Left colon (tissue), 2 donors: ENCODE measurements around the gene PABPC1L2B. TPM values are rescaled to one million over a fixed set of nuclear protein-coding genes. Genes with fewer than 3 reads are reported as not detected.
"Not testable (repeated sequence)": the region's sequence is repeated elsewhere in the genome, so short reads cannot be mapped to it uniquely, and the experiment has no call there.

ENCODE experiments used
- ATAC-seq: fragments of 200-7000 bp; cut with Tn5 transposase; one replicate; pipeline ENCODE4 v1.9.1; 2020; ENCODE audit warnings: mild to moderate bottlenecking, moderate library complexity
- DNase-seq, 2 donors: peaks; one replicate each; pipeline ENCODE4 v3.0.0-alpha.2; 2020
- intact Hi-C, 2 donors: fragments of 100-400 bp; cut with DNase I in 1 of 2; cut with micrococcal nuclease in 1 of 2; formaldehyde crosslinking; loops; one replicate each; pipeline versions ENCODE4 v1.11.2 to v1.14.0; 2022; cut with DNase I, micrococcal nuclease
- long read RNA-seq: library from polyadenylated mRNA; unstranded; transcript quantifications from one replicate; pipeline ENCODE4 v2.0.0, GENCODE V29; 2021
- total RNA-seq, 2 donors: library from RNA; stranded (reverse); fragmentation: NEBNext Ultra II Directional; extraction: Animal tissue kit (Norgen Biotek cat#: 25700); gene quantifications; one replicate each; pipeline ENCODE4 v1.2.1, GENCODE V29; 2021
- donor health status: DM: no; HTN: no; CAD: no.
- donor health status: DM: yes; HTN: yes; CAD: no.

The PABPC1L2B gene
- not detected for total RNA-seq
- long read RNA-seq: 0 reads

- DNase-seq, intact Hi-C loops, ATAC-seq: not testable (repeated sequence)
Measured at GRCh38 chrX:73002733-73003132, at the start of gene PABPC1L2B. TSS of gene PABPC1L2B (plus strand) at chrX:73002939. CDS start at chrX:73003643, 704 bp downstream.

DNA sequence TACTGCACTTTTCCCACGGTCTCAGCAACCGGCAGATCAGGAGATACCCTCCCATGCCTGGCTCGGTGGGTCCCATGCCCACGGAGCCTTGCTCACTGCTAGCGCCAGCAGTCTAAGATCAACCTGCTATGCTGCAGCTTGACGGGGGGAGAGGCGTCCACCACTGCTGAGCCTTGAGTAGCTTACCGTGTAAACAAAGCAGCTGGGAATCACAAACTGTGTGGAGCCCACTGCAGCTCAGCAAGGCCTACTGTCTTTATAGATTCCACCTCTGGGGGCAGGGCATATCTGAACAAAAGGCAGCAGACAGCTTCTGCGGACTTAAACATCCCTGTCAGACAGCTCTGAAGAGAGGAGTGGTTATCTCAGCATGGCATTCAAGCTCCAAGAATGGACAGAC, 42.8 kb upstream of the PABPC1L2B start:
- intact Hi-C loops, ATAC-seq, DNase-seq: not testable (repeated sequence)

GRCh38 chrX:72971859-72972258, 30.9 kb upstream of the PABPC1L2B start:
- ATAC-seq: peak; percentile 47
- intact Hi-C loops, DNase-seq: not testable (repeated sequence)

DNA sequence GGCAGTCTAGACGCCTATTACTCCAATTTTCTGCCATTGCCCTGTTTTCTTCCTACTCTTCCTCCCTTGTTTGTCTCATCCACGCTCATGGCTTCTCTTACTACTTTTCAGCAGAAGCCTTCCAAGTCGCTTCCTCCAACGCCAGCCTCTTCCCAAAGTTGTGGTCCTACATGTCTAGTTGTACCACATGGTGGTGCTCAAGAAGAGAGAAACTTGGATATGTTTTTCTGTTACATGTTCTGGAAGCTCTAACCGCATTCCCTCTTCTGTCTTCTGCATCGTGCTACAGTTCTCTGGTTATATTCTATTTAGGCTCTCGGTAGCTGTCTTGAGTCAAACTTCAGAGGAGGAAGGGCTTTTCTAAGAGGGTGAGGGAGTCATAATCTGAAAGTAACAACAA, 27.9 kb upstream of the PABPC1L2B start:
- ATAC-seq, DNase-seq, intact Hi-C loops: not testable (repeated sequence)

GRCh38 chrX:72980894-72981469, 21.8 kb upstream of the PABPC1L2B start:
- DNase-seq, ATAC-seq, intact Hi-C loops: not testable (repeated sequence)

DNA sequence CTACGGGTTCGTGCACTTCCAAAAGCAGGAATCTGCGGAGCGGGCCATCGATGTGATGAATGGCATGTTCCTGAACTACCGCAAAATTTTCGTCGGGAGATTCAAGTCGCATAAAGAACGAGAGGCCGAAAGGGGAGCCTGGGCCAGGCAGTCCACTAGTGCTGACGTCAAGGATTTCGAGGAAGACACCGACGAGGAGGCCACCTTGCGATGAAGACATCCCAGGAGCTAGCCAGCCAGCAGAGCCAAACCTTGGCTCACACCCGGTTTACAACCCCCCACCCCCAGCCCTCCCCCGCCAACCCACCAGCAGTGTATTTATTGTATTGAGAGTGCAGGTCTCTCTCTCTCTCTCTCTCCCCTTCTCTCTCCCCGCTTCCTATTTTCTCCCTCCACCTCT, 1.3 kb downstream of the PABPC1L2B start:
- DNase-seq, intact Hi-C loops, ATAC-seq: not testable (repeated sequence)

- ATAC-seq: no peak
- intact Hi-C loops: no loop called here
- no peak for DNase-seq
Measured at GRCh38 chrX:73021361-73022092, 18.8 kb downstream of the PABPC1L2B start.

- intact Hi-C loops, ATAC-seq, DNase-seq: not testable (repeated sequence)
Measured at GRCh38 chrX:73022093-73022445, 19.3 kb downstream of the PABPC1L2B start.

- no peak for ATAC-seq
- DNase-seq: no peak
- intact Hi-C loops: no loop called here
Measured at GRCh38 chrX:73028876-73029275, 26.1 kb downstream of the PABPC1L2B start.

Other genes starting within 250 kb of the PABPC1L2B start
- gene DMRTC1B, start 226.0 kb upstream of the PABPC1L2B start, total RNA-seq: under 1 TPM in 1 of 2 donors, not detected in 1; 0.61 TPM
- gene FAM236B, start 220.3 kb upstream of the PABPC1L2B start, total RNA-seq: not detected
- not detected for gene FAM236D, start 194.7 kb upstream of the PABPC1L2B start, total RNA-seq
- not detected for gene FAM236C, start 90.3 kb upstream of the PABPC1L2B start, total RNA-seq
- gene FAM236A, start 64.7 kb upstream of the PABPC1L2B start, total RNA-seq: not detected
- gene DMRTC1, start 59.1 kb upstream of the PABPC1L2B start, total RNA-seq: under 1 TPM in 1 of 2 donors, not detected in 1; 0.40 TPM
- not detected for gene PABPC1L2A, start 76.6 kb downstream of the PABPC1L2B start, total RNA-seq
- gene NAP1L2, start 211.9 kb downstream of the PABPC1L2B start, total RNA-seq: 1 to 10 TPM; 2.2 to 2.8 TPM